Activated CD4-positive, alpha-beta T cell treated with anti-CD3 and anti-CD28 coated beads, Interleukin-2, amount 50 U/mL, for 16 hours (primary cell): ENCODE measurements around the gene ACAT1.
A peak's percentile ranks its signal among the peaks of the same experiment; 100 is the strongest.
"Not testable (repeated sequence)": the region's sequence is repeated elsewhere in the genome, so short reads cannot be mapped to it uniquely, and the experiment has no call there.

Experiments
- DNase-seq: peaks from one replicate; pipeline ENCODE4 v3.0.0-alpha.2; 2020

The ACAT1 gene

DNA sequence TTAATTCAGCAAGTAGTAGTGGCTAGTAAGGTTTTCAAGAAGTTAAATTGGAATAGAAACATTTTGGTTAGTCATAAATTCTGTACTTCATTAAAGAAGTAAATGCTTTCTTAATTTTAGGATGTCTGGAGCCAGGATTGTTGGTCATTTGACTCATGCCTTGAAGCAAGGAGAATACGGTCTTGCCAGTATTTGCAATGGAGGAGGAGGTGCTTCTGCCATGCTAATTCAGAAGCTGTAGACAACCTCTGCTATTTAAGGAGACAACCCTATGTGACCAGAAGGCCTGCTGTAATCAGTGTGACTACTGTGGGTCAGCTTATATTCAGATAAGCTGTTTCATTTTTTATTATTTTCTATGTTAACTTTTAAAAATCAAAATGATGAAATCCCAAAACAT lies 25.8 kb downstream of the ACAT1 start:
- no peak for DNase-seq

GRCh38 chr11:108148556-108148955 lies 27.2 kb downstream of the ACAT1 start:
- DNase-seq: no peak

- no peak for DNase-seq
These were observed 33.2 kb downstream of the ACAT1 start for GRCh38 chr11:108154591-108154990.

DNA sequence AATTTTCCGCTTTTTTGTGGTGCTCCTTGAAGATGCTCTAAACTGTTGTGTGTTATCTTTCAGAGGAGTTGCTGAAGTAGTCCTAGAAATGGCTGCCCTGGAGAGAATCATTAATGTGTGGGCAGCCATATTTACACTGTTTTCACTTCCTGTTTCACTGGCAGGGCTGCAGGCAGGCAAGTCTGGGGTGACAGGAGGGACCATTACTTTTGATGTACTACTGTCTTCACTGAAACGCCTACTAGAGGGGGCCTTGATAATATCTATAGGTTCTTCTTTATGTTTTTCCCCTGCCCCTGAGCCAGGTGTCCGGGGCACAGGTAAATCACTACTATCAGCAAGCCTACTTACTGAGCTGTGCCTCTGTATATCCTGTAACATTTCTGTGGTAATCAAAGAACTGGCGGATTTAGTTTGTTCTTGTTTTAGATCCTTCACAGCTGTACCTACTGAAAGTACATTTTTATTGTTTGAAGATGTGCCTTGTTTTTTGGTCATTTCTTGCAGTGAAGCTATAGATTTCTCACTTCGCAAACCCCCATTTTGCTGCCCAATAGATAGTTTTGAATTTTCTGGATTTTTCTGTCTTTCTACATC lies 39.7 kb downstream of the ACAT1 start:
- no peak for DNase-seq

- DNase-seq: not testable (repeated sequence)
These were observed 41.5 kb downstream of the ACAT1 start for GRCh38 chr11:108162878-108163277.

DNA sequence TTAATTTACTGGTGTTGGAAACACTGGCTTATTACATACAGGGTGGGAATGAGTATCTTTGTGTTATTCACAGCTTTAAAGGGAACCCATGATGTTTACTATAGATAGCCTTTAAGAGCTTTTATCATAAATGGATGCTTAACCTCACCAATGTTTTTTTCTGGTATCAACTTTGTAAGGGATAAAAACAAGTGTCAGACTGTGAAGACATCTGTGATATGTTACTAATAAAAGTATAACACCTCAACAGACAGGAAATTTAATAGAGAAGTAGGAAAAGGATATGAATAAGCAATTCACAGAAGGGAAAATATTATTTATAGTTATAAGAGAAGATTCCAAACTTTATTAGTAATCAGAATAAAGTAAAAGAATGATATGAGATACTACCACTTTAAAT lies 46.3 kb downstream of the ACAT1 start:
- DNase-seq: no peak

GRCh38 chr11:108170184-108170583 lies 48.8 kb downstream of the ACAT1 start:
- DNase-seq: peak; percentile 58

DNA sequence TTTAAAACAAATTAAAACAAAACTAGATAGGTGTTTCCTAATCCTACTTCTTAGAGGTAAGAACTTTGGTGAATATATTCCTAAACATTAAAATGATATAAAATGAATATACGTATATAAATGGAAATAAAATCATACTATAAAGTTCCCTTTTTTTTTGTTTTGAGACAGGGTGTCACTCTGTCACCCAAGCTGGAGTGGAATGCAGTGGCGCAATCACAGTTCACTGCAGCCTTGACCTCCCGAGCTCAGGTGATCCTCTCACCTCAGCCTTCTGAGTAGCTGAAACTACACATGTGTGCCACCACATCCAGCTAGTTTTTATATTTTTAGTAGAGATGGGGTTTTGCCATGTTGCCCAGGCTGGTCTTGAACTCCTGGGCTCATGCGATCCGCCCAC lies 56.2 kb downstream of the ACAT1 start:
- no peak for DNase-seq

DNA sequence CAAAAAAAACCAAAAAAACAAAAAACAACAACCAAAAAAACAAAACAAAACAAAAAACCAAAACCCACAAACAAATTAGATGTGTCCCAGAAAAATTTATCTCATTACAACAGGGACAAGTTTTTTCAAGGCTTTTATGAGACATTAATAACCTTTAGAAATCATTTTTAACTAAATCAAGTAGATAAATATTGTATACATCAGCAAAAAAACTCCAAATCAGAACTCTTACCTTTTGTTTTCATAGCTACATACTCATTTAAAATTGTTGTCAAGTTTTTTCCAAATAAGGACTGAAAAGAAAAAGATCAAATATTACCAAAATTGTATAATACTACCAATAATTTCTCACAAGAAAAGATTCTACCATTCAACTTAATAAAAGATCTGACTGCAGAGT lies 72.4 kb downstream of the ACAT1 start:
- no peak for DNase-seq

- DNase-seq: peak; percentile 64
These were observed 75.5 kb downstream of the ACAT1 start for GRCh38 chr11:108196901-108197300.
